Measurements from ENCODE around the gene HOXC4. TPM values are rescaled to one million over a fixed set of nuclear protein-coding genes. Genes with fewer than 3 reads are reported as not detected.

The HOXC4 gene
- 2.3 and 2.8 TPM in 2 replicates for total RNA-seq

GRCh38 chr12:54053751-54054741, at the start of gene HOXC4:
HOXC4 (plus strand) TSS chr12:54053835; CDS start chr12:54053923, 88 bp downstream.

GRCh38 chr12:54028314-54029201, 25.1 kb upstream of the HOXC4 start, which contains the start of gene HOXC6:
HOXC6 (plus strand) TSS chr12:54028440; CDS start chr12:54028522, 82 bp downstream.

DNA sequence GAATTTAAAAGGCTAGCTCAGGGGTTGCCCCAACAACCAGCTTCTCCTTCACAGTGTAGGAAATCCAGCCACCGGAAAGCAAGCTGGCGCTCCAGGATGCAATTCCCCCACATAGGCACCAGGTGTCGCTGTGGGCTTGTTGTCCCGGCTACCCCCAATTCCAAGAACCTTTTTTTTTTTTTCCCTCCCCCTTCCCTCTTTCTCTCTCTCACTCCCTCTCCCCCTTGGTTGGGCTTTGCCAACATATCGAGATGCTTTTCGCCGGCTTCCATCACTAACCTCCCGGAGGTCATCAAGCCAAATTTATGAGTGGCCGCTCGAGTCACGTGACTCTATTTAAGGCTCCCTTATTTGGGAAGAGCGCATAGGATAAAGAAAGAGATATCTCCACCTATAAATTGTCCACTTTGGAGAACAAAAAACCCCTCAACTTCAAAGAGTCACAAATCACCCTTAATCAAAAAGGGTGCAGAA, 21.0 kb upstream of the HOXC4 start, which contains the start of gene HOXC5:
TSS of gene HOXC5 (plus strand) at position 424 of the 474 bp plus-strand sequence. CDS start 73 bp downstream, outside the sequence.

Other genes starting within 250 kb of the HOXC4 start
- gene HOXC13, start 115.0 kb upstream of the HOXC4 start, total RNA-seq: not detected in 2 replicates
- not detected in 2 replicates for gene HOXC12, start 98.9 kb upstream of the HOXC4 start, total RNA-seq
- gene HOXC11, start 80.7 kb upstream of the HOXC4 start, total RNA-seq: 1.3 and 1.8 TPM in 2 replicates
- 0.49 and 1.9 TPM in 2 replicates for gene HOTAIR, start 78.9 kb upstream of the HOXC4 start, total RNA-seq
- gene HOXC10, start 68.7 kb upstream of the HOXC4 start, total RNA-seq: 10.3 and 17.9 TPM in 2 replicates
- gene HOXC9, start 53.7 kb upstream of the HOXC4 start, total RNA-seq: 12.1 and 21.0 TPM in 2 replicates
- gene HOXC8, start 44.9 kb upstream of the HOXC4 start, total RNA-seq: 2.0 and 2.5 TPM in 2 replicates
- gene HOXC6, start 25.4 kb upstream of the HOXC4 start, total RNA-seq: 2.6 and 3.9 TPM in 2 replicates
- gene HOXC5, start 20.8 kb upstream of the HOXC4 start, total RNA-seq: 0.76 and 2.0 TPM in 2 replicates
- 31.6 and 45.0 TPM in 2 replicates for gene SMUG1, start 135.2 kb downstream of the HOXC4 start, total RNA-seq
- gene CBX5, start 226.3 kb downstream of the HOXC4 start, total RNA-seq: 44.6 and 73.7 TPM in 2 replicates
- gene HNRNPA1, start 226.9 kb downstream of the HOXC4 start, total RNA-seq: 330 and 435 TPM in 2 replicates
- 0.63 TPM in 1 of 2 replicates, not detected in the other for gene NFE2, start 247.2 kb downstream of the HOXC4 start, total RNA-seq